ENCODE measurements around the gene NKTR. TPM values are rescaled to one million over a fixed set of nuclear protein-coding genes. Genes with fewer than 3 reads are reported as not detected.

NKTR gene
- total RNA-seq, 3 donors from 2014 or later: 61.4 to 75.6 (median 70.5) TPM

DNA sequence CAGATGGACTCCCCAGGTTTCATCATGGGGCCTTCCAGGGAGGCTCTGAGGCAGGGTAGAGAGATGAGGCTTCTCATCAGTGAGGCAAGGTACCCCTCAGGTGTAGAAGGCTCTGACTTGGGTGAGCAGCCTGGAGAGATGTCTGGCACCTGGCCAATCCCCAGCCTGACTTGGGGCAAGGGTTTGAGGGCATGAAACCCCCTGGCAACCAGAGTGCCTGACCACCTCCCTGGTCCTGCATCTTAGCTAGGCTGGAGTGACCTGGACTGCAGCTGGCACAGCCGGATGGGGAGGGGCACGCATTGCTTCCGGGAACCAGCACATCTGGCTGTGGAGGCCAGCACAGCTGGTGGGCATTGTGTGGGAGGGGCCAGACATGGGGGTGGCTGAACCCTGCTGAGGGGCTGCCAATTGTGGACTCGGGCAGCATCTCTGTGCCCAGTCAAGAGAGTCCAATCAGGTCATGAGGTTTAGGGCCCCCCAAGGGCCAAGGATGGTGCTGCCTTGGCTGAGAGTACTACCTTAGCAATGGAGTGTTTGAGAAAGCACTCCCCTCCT lies 54.9 kb downstream of the NKTR start:
- Histone ChIP-seq H3K9me3 (no peaks in the 10 kb centered on the region), H3K4me1 (ENCODE audit: low read depth) (peaks cover 17% of the 10 kb centered on the region), H3K36me3 (ENCODE audit: low read depth) (no peaks in the 10 kb centered on the region), H3K4me3 (no peak overlapping the region)
- intact Hi-C loops (cut with DNase I, micrococcal nuclease): loop anchor here in 1 of 2 donors (10.0 kb wide), 1 partner anchor 89 kb away; no protein-coding TSS in a partner anchor
- TF ChIP-seq, protein P1, sequence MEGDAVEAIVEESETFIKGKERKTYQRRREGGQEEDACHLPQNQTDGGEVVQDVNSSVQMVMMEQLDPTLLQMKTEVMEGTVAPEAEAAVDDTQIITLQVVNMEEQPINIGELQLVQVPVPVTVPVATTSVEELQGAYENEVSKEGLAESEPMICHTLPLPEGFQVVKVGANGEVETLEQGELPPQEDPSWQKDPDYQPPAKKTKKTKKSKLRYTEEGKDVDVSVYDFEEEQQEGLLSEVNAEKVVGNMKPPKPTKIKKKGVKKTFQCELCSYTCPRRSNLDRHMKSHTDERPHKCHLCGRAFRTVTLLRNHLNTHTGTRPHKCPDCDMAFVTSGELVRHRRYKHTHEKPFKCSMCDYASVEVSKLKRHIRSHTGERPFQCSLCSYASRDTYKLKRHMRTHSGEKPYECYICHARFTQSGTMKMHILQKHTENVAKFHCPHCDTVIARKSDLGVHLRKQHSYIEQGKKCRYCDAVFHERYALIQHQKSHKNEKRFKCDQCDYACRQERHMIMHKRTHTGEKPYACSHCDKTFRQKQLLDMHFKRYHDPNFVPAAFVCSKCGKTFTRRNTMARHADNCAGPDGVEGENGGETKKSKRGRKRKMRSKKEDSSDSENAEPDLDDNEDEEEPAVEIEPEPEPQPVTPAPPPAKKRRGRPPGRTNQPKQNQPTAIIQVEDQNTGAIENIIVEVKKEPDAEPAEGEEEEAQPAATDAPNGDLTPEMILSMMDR (IDR thresholded peaks at IDR 0.05): no peak
- ATAC-seq: no peak
- DNase-seq: peak in 2 of 3 donors; percentile 26 to 61

DNA sequence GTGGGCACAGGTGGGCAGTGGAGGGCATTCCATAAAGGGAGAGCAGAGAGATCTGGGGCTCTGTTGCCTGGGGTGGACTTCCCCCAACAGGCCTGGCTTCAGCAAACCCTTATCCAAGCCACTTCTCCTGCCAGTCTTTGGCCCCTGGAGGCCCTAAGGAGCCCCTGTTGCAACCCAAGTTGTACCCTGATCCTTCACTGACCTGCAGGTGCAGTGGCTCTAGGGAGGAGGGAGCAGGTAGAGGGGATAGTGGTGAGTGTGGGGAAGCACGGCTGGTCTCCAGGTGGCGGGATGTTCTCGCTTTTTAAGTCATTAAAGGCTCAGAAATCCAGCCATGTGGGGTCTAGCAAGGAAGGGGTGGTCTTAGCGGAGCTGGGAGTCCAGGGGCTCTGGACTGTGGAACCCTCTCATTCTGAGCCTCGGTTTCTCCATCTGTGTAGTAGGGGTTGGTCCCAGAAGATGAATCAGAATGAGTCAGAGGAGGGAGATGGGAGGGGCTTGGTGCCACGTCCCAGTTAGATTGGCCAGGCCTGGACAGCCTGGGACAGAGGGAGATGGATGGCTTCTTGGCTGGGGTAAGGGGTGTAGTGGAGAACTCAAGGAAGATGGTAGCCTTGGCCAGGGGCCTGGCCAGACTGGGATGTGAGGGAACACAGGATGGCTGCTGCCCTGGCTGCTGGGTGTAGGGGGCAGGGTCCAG lies 55.6 kb downstream of the NKTR start:
- TF ChIP-seq, protein P1 (IDR thresholded peaks at IDR 0.05): no peak
- no peak for ATAC-seq
- H3K9me3 ChIP-seq: no peaks in the 10 kb centered on the region
- intact Hi-C loops (cut with DNase I, micrococcal nuclease): loop anchor here in 1 of 2 donors (10.0 kb wide), 1 partner anchor 89 kb away; no protein-coding TSS in a partner anchor
- no peak for DNase-seq
- H3K36me3 ChIP-seq (ENCODE audit: low read depth): no peaks in the 10 kb centered on the region
- H3K4me1 ChIP-seq (ENCODE audit: low read depth): peaks cover 17% of the 10 kb centered on the region
- no peak overlapping the region for H3K4me3 ChIP-seq

DNA sequence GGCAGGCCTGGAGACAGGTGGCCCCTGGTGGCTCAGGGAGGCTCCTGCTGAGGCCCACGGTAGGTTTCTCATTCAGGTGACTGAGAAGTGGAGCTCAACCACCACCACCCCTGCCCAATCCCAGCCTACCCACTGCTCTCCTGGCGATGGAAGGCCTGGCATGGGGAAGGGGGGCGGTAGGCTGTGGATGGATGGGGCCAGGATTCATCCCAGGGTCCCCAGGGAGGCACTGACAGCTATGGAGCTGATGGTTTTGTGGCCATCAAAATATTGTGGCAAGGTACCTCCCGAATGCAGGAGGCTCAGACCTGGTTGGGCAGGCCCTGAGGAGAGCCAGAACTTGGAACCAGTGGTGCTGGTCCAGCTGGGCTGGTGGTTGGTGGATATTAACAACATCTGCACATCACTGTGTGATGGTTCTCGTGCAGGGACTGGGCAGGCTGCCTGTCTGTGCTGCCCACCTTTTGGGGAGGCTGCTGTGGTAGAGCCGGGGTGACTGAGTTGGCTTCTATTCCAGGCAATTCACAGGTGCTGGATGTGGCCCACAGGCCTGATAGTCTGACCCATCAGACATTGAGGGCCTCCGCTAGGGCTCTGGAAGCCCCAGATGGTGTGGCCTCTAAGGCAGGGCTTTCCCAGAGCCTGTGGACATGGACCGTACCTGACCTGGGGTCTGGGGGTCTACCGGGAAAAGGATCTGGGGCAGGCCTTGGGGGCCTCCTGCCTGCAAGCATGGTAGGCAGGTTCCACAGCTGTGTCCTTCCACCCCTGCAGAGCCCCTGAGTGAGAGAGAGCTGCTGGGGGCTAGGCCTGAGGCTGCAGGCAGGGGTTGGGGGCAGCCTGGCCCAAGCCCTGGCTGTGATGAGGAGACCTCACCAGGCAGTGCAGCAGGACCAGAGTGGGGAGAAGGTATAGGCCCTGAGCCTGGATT lies 56.5 kb downstream of the NKTR start:
- DNase-seq: no peak
- TF ChIP-seq, protein P1 (IDR thresholded peaks at IDR 0.05): no peak
- Histone ChIP-seq H3K36me3 (ENCODE audit: low read depth) (no peaks in the 10 kb centered on the region), H3K4me1 (ENCODE audit: low read depth) (peaks cover 15% of the 10 kb centered on the region), H3K4me3 (no peak overlapping the region), H3K9me3 (no peaks in the 10 kb centered on the region)
- ATAC-seq: no peak
- intact Hi-C loops (cut with DNase I, micrococcal nuclease): loop anchor here in 1 of 2 donors (10.0 kb wide), 1 partner anchor 88 kb away; no protein-coding TSS in a partner anchor

DNA sequence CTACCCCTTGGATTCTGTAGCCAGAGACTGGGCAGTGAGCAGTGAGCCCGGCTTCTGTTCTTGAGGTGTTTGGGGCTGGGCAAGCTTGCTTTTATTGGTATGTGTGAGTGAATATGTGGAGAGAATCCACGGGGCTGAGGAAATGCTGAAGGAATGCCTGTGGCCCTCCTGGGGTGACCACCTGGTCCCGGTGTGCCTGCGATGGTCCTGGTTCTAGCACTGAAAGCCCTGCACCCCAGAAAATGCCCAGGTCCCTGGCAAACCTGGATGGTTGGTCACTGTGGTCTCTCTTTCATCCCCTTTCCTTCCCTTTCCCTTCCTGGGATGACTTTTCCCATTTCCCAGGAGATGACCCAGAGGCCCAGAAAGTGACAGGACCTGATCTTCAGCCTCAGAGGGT lies 57.2 kb downstream of the NKTR start:
- TF ChIP-seq, protein P1 (IDR thresholded peaks at IDR 0.05): no peak
- ATAC-seq (no peak), DNase-seq (no peak)
- Histone ChIP-seq H3K9me3 (no peaks in the 10 kb centered on the region), H3K4me3 (no peak overlapping the region), H3K36me3 (ENCODE audit: low read depth) (no peaks in the 10 kb centered on the region), H3K4me1 (ENCODE audit: low read depth) (peaks cover 8% of the 10 kb centered on the region)
- intact Hi-C loops (cut with DNase I, micrococcal nuclease): loop anchor here in 1 of 2 donors (10.0 kb wide), 1 partner anchor 87 kb away; no protein-coding TSS in a partner anchor

DNA sequence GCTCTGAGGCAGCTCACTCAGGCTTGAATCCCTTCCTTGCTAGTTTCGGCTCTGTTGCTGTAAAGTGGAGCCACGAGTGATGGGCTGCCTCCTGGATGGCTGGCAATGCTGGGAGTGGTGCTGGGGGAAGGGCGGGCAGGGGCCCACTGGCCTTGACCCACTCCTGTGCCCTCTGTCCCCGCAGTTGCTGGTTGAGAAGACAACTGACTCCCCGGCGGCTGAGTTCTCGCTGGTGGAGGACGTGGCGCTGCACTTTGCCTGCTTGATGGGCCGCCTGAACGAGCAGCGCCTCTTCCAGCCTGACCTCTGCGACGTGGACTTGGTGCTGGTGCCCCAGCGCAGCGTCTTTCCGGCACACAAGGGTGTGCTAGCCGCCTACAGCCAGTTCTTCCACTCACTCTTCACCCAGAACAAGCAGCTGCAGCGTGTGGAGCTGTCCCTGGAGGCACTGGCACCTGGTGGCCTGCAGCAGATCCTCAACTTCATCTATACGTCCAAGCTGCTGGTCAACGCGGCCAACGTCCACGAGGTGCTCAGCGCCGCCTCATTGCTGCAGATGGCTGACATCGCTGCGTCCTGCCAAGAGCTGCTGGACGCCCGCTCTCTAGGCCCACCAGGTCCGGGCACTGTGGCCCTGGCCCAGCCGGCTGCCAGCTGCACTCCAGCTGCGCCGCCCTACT lies 57.7 kb downstream of the NKTR start:
- H3K4me1 ChIP-seq (ENCODE audit: low read depth): peaks cover 4% of the 10 kb centered on the region
- H3K4me3 ChIP-seq: no peak overlapping the region
- intact Hi-C loops (cut with DNase I, micrococcal nuclease): loop anchor here in 1 of 2 donors (10.0 kb wide), 1 partner anchor 87 kb away; no protein-coding TSS in a partner anchor
- no peak for DNase-seq
- no peak for ATAC-seq
- TF ChIP-seq, protein P1 (IDR thresholded peaks at IDR 0.05): no peak
- no peaks in the 10 kb centered on the region for H3K36me3 ChIP-seq (ENCODE audit: low read depth)
- H3K9me3 ChIP-seq: no peaks in the 10 kb centered on the region
